PC-3 (cell line): ENCODE results near the gene BDKRB1. TPM values are rescaled to one million over a fixed set of nuclear protein-coding genes. Genes with fewer than 3 reads are reported as not detected.

Source experiments
- ATAC-seq: fragments of 200-7000 bp; cut with Tn5 transposase; 2 replicates; pipeline ENCODE4 v1.9.1; 2020; ENCODE audit warnings: mild to moderate bottlenecking, moderate library complexity
- BruUV-seq: library from RNA; stranded (reverse); fragments of 400-500 nt; replicated peaks from 2 replicates; lab custom pipeline; 2021; lab: Mats Ljungman, UMichigan
- CTCF ChIA-PET: fragments of 300-600 bp; sonication (Branson Sonifier 250); formaldehyde crosslinking; loops from one replicate; lab custom pipeline; 2022; ENCODE audit warnings: antibody characterized with exemption; lab: Charles Lee
- POLR2A ChIA-PET: fragments of 300-600 bp; sonication (Branson Sonifier 250); formaldehyde crosslinking; loops from one replicate; lab custom pipeline; 2022; ENCODE audit warnings: antibody characterized with exemption; ENCODE audit not compliant: unreplicated experiment; lab: Charles Lee
- DNase-seq: peaks from one replicate; pipeline ENCODE4 v3.0.0-alpha.2; 2015
- H2AFZ ChIP-seq: fragments of 300-600 bp; sonication (generic); 2 replicates; pipeline ENCODE4 v1.6.0; 2016; ENCODE audit warnings: antibody characterized with exemption, low read length
- H3F3A ChIP-seq: fragments of 300-600 bp; sonication (generic); one replicate; pipeline ENCODE4 v1.6.0; 2017; ENCODE audit warnings: antibody characterized with exemption, low read length, control low read depth, mild to moderate bottlenecking; ENCODE audit not compliant: unreplicated experiment
- H3K27ac ChIP-seq: fragments of 300-600 bp; sonication (generic); 2 replicates; pipeline ENCODE4 v1.5.1; 2016; ENCODE audit warnings: mild to moderate bottlenecking, low read length
- H3K27me3 ChIP-seq: fragments of 300-600 bp; sonication (generic); 2 replicates; pipeline ENCODE4 v1.6.1; 2016; ENCODE audit warnings: low read length, mixed read lengths
- H3K36me3 ChIP-seq: fragments of 300-600 bp; sonication (generic); 2 replicates; pipeline ENCODE4 v1.6.1; 2016; ENCODE audit warnings: low read depth, mixed run types, low read length, mixed read lengths
- H3K4me1 ChIP-seq: fragments of 300-600 bp; sonication (generic); 2 replicates; pipeline ENCODE4 v1.5.1; 2016; ENCODE audit warnings: low read length; ENCODE audit not compliant: insufficient read depth
- H3K4me2 ChIP-seq: fragments of 300-600 bp; sonication (generic); 2 replicates; pipeline ENCODE4 v1.6.0; 2016; ENCODE audit warnings: low read length
- H3K4me3 ChIP-seq: fragments of 300-600 bp; sonication (generic); 2 replicates; pipeline ENCODE4 v1.5.1; 2016; ENCODE audit warnings: mild to moderate bottlenecking, low read length, mixed read lengths
- H3K79me2 ChIP-seq: fragments of 300-600 bp; sonication (generic); 2 replicates; pipeline ENCODE4 v1.6.1; 2017; ENCODE audit warnings: low read length, mixed read lengths
- H3K9ac ChIP-seq: fragments of 300-600 bp; sonication (generic); 2 replicates; pipeline ENCODE4 v1.6.0; 2016; ENCODE audit warnings: mild to moderate bottlenecking, low read length
- H3K9me2 ChIP-seq: fragments of 300-600 bp; sonication (generic); replicated peaks from 2 replicates; pipeline ENCODE4 v1.6.1; 2016; ENCODE audit warnings: mixed run types, low read length, mixed read lengths
- H3K9me3 ChIP-seq: fragments of 300-600 bp; sonication (generic); 2 replicates; pipeline ENCODE4 v1.6.1; 2016; ENCODE audit warnings: low read length, mixed read lengths
- H4K20me1 ChIP-seq: fragments of 300-600 bp; sonication (generic); 2 replicates; pipeline ENCODE4 v1.6.1; 2016; ENCODE audit warnings: low read length, mixed read lengths
- CTCF ChIP-seq: fragments of 300-600 bp; sonication (generic); conservative IDR thresholded peaks from 2 replicates; pipeline ENCODE4 v1.5.1; 2017; ENCODE audit warnings: antibody characterized with exemption, low read depth, mild to moderate bottlenecking, low read length
- EZH2 ChIP-seq: fragments of 300-600 bp; sonication (generic); IDR thresholded peaks from one replicate; pipeline ENCODE4 v1.6.1; 2017; ENCODE audit warnings: antibody characterized with exemption, mild to moderate bottlenecking, low read length; ENCODE audit not compliant: unreplicated experiment
- EZH2phosphoT487 ChIP-seq: fragments of 300-600 bp; sonication (generic); IDR thresholded peaks from 2 replicates; pipeline ENCODE4 v1.6.1; 2018; ENCODE audit warnings: mild to moderate bottlenecking, antibody characterized with exemption, low read length, borderline replicate concordance
- intact Hi-C: fragments of 100-400 bp; cut with micrococcal nuclease; formaldehyde crosslinking; loops from 2 replicates; pipeline ENCODE4 v1.9.0; 2023
- total RNA-seq: library from RNA; depleted of rRNA; stranded (reverse); fragments of >200 nt; gene quantifications from 2 replicates; pipeline ENCODE4 v1.2.3, GENCODE V29; 2014

The BDKRB1 gene
- total RNA-seq, 1 experiment from 2014 or later: 0.69 TPM

DNA sequence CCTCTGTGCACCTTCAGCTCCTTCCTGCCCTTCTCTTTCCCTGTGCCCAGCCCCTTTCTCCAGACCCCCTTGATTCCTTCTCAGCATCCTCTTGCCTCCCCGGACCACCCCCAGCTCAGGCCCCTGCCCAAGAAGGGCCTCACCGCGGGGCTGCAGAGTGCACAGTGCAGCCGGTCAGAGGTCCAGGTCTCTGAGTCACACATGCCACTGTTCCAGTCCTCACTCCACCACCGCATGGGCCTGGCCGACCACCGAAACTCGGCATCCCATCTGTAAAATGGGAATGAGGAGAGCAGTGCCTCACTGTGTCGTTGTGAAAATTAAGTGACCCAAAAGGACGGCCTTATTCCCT, 13.3 kb downstream of the BDKRB1 start:
- BruUV-seq: no TSS peak
- no peak for TF ChIP-seq EZH2
- TF ChIP-seq EZH2phosphoT487: no peak
- TF ChIP-seq CTCF: no peak
- peaks cover 24% of the 10 kb centered on the region for H3K4me1 ChIP-seq
- H3K4me2 ChIP-seq: peak overlapping the region; percentile 51
- no peak for DNase-seq
- POLR2A ChIA-PET: no interaction called here
- H3K9me2 ChIP-seq: no peaks in the 10 kb centered on the region
- no peaks in the 10 kb centered on the region for H3K27me3 ChIP-seq
- H3K9ac ChIP-seq: peak overlapping the region; percentile 42
- H3K9me3 ChIP-seq: no peaks in the 10 kb centered on the region
- H3K27ac ChIP-seq: peak overlapping the region; percentile 63
- no peaks in the 10 kb centered on the region for H3K79me2 ChIP-seq
- peak overlapping the region; percentile 22; the same call in 1 of the 2 replicates for H2AFZ ChIP-seq
- intact Hi-C loops: no loop called here
- no peaks in the 10 kb centered on the region for H3F3A ChIP-seq
- ATAC-seq: peak; percentile 58
- no peaks in the 10 kb centered on the region for H4K20me1 ChIP-seq
- H3K4me3 ChIP-seq: no peak overlapping the region
- CTCF ChIA-PET: interaction anchor here (0.6 kb wide), 1 partner anchor 10 kb away, joined by 3 read pairs; no protein-coding TSS in a partner anchor
- H3K36me3 ChIP-seq: no peaks in the 10 kb centered on the region

DNA sequence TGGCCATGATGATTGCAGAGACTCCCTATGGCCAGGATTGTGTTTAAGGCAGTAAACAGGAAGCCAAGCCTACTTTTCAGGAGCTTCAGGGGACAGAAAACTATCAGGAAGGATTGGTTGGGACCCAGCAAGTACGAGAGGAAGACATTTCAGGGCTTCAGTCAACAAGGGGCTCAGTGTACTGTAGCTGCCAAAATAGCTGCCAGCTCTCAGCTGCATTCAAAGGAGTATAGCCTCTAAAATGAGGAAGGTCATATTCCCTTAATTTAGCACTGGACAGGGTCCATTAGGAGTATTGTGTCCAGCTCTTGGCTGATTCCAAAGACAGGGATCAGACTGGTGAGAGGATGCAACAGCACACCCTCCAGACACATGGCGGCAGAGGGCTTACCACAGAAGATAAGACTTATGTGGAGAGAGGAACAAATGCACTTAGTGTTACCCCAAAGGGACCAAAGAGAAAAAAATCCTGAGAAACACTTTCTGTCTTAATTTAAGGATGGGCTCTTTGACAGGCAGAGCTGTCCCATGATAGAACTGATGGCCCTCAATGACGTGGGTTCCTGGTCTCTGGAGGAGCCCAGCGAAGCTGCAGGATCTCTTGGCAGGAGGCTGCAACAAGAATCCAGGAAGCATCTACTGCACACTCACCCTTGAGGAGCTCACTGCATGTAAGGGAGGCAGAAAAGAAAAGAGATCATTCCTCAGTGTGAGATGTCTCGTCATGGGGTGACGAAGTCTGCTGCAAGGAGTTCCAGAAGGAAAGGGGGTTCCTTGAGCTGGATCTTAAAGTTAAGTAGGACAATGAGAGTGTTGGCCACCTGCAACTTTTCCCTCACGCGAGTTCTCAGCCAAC, 14.8 kb downstream of the BDKRB1 start:
- Histone ChIP-seq H3K27me3 (no peaks in the 10 kb centered on the region), H3K36me3 (no peaks in the 10 kb centered on the region), H3F3A (no peaks in the 10 kb centered on the region), H3K9me2 (no peaks in the 10 kb centered on the region), H3K9ac (no peak overlapping the region), H2AFZ (no peak overlapping the region), H3K79me2 (no peaks in the 10 kb centered on the region), H3K9me3 (no peaks in the 10 kb centered on the region), H3K4me3 (no peak overlapping the region), H3K27ac (no peak overlapping the region), H3K4me1 (peaks cover 24% of the 10 kb centered on the region), H3K4me2 (no peak overlapping the region), H4K20me1 (no peaks in the 10 kb centered on the region)
- no peak for TF ChIP-seq CTCF
- TF ChIP-seq EZH2: no peak
- TF ChIP-seq EZH2phosphoT487: no peak
- POLR2A ChIA-PET: no interaction called here
- no peak for DNase-seq
- ATAC-seq: no peak
- CTCF ChIA-PET: no interaction called here
- BruUV-seq: no TSS peak
- intact Hi-C loops: no loop called here

DNA sequence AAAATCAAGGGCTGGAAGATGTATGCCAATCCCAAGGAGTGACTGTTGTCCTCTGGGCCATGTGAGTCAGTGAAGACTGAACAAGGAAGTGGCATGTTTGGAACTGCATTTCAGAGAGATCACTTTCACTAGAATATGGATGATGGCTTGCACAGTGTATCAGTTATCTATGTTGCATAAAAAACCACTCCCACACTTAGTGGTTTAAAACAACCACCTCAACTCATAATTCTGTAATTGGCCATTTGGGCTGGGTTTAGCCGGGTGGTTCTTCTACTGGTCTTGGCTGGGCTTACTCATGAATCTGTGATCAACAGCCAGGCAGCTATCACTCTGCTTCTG, 15.4 kb downstream of the BDKRB1 start:
- Histone ChIP-seq H3K79me2 (no peaks in the 10 kb centered on the region), H3K36me3 (no peaks in the 10 kb centered on the region), H4K20me1 (no peaks in the 10 kb centered on the region), H2AFZ (no peak overlapping the region), H3K9me3 (no peaks in the 10 kb centered on the region), H3K4me3 (no peak overlapping the region), H3K9me2 (no peaks in the 10 kb centered on the region), H3F3A (no peaks in the 10 kb centered on the region), H3K27me3 (no peaks in the 10 kb centered on the region), H3K27ac (no peak overlapping the region), H3K4me2 (no peak overlapping the region), H3K4me1 (peaks cover 24% of the 10 kb centered on the region), H3K9ac (no peak overlapping the region)
- POLR2A ChIA-PET: no interaction called here
- TF ChIP-seq EZH2phosphoT487 (no peak), CTCF (no peak), EZH2 (no peak)
- BruUV-seq: no TSS peak
- no peak for DNase-seq
- no peak for ATAC-seq
- CTCF ChIA-PET: no interaction called here
- intact Hi-C loops: no loop called here
